SH-SY5Y (cell line): Measurements from ENCODE around the gene DPEP2.

Experiments
- GATA2 ChIP-seq: IDR thresholded peaks from 2 replicates; pipeline ENCODE4 v1.6.1; 2011; ENCODE audit warnings: mild to moderate bottlenecking, low read depth, low read length
- GATA3 ChIP-seq: IDR thresholded peaks from 2 replicates; pipeline ENCODE4 v1.6.1; 2011; ENCODE audit warnings: low read depth, mild to moderate bottlenecking, low read length, moderate library complexity

DNA sequence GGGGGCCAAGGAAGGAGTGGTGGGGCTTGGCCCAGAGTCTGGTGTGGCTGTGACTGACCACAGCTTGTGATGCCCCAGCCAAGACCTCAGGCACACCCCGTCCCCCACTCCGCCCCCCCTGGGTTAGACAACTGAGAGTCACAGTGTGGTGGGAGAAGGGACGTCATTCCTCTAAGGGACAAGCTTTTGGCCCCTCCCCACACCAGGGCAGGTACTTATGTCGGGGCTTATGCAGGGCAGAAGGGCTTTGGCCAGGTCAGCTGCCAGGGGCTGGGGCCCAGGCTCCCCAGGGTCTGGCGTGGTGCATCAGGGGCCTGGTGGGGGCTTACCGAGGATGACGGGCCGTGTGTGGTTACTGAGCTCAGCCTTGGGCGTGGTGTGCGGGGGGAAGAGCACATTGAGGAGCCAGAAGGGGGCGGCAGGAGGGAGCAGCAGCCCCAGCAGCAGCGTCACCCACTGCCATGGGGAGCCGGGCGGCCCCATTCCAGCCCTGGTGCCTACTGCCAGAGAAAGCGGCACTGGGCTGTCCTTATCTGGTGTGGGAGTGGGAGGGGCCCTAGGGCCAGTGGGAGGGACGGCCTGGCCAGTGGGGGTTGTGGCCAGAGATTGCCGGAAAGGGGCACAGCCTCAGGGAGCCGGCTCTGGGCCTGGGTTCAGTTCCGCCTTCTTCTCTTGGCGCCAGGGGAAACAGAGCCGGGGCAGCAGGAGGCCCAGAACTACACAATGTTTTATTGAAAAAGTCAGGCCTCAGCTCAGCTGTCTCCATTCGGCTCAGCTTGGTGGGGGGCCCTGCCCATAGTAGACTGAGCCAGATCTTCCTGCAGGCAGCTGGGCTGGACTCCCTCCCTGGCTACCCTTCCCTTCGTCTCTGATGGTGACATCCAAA is 55.4 kb downstream of the DPEP2 start, which contains the start of gene LCAT:
- no peak for TF ChIP-seq GATA2
- TF ChIP-seq GATA3: no peak
